DMS79 treated with DMSO at 0.1 percent for 48 hours (cell line): ENCODE results near the gene SSH2.
A peak's percentile ranks its signal among the peaks of the same experiment; 100 is the strongest.
"Not testable (repeated sequence)": the region's sequence is repeated elsewhere in the genome, so short reads cannot be mapped to it uniquely, and the experiment has no call there.

Experiments used
- DNase-seq: peaks from one replicate; lab custom pipeline; 2025; lab: John Stamatoyannopoulos, UW

SSH2 gene

GRCh38 chr17:29669266-29669665 is 260.8 kb downstream of the SSH2 start:
- no peak for DNase-seq

- no peak for DNase-seq
Measured at GRCh38 chr17:29667969-29668368, 262.1 kb downstream of the SSH2 start.

GRCh38 chr17:29665481-29665810 is 264.6 kb downstream of the SSH2 start:
- no peak for DNase-seq

DNA sequence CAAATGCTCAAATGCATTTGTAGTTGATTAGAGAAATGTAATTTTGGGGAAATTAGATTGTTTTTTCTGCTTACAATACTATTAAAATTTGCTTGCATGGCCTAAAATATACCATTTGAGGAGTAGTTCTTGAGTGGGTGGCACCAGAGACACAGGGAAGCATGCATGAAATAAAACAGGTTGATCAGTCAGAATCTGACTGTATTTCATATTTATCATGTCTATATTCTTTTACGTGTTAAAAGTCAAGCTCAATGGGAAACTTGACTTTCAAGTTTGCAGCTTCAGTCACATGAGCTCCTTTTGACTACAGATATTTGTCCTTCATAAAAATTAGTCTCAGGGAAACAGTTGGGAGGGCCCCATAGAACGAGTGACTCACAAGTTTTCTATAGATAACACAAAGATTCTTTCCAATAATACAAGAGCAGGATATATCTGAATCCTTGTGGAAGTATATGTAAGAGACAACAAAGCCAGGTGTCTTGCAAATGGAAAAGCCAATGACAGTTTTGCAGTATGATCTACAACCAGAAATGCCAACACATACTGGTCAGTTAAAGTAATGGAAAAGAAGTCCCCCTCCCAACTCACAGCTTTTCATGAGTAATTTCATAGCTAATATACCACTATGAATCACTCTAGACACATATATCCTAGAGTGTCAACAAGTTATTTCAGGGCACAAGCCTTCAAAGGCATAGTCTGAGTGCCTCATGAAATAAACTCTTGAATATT is 265.1 kb downstream of the SSH2 start:
- no peak for DNase-seq

GRCh38 chr17:29663155-29663554 is 266.9 kb downstream of the SSH2 start:
- DNase-seq: no peak

- DNase-seq: peak; percentile 45
Measured at GRCh38 chr17:29661213-29661612, 268.8 kb downstream of the SSH2 start.

DNA sequence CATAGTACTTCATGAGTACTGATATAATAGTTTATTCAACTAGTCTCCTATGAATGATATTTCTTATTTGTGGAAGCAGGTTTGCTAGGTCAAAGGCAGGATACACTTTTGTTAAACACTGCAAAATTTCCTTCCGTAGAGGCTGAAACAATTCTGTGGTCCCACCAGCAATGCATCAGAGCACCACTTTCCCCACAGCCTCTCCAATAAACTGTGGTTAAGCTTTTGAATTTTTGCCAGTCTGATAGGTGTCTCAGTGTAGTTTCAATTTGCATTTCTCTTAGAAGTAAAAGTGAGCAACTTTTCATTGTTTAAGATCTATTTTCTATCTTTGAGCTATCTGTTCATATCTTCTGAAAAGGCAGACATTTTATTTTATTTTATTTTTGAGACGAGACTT is 270.9 kb downstream of the SSH2 start:
- no peak for DNase-seq

- DNase-seq: no peak
Measured at GRCh38 chr17:29655323-29655722, 274.7 kb downstream of the SSH2 start.

GRCh38 chr17:29653995-29654714 is 275.9 kb downstream of the SSH2 start:
- no peak for DNase-seq

- DNase-seq: no peak
Measured at GRCh38 chr17:29652976-29653375, 277.1 kb downstream of the SSH2 start.

DNA sequence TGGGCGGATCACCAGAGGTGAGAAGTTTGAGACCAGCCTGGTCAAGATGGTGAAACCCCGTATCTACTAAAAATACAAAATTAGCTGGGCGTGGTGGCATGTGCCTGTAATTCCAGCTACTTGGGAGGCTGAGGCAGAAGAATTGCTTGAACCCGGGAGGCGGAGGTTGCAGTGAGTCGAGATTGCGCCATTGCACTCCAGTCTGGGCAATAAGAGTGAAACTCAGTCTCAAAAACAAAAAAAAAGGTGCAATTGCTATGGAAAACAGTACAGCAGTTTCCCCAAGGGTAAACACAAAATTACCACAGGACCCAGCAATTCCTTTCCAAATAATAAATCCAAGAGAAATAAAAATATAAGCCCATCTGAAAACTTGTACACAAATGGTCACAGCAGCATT is 278.1 kb downstream of the SSH2 start:
- DNase-seq: not testable (repeated sequence)

GRCh38 chr17:29650396-29650795 is 279.6 kb downstream of the SSH2 start:
- no peak for DNase-seq

DNA sequence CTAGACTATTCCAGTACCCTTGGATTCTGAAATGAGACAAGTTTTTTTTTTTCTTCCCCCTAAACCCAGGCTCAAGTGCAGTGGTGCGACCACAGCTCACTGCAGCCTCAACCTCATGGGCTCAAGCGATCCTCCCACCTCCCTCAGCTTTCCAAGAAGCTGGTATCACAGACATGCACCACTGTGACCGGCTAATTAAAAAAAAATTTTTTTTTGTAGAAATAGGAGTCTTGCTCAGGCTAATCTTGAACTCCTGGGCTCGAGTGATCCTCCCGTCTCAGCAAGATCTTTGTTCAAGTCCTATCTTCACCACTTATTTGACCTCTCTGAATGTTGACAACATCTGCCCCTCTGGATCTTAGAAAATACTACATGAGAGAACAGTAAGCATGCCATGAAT is 280.7 kb downstream of the SSH2 start:
- no peak for DNase-seq

- DNase-seq: no peak
Measured at GRCh38 chr17:29648005-29648404, 282.0 kb downstream of the SSH2 start.

DNA sequence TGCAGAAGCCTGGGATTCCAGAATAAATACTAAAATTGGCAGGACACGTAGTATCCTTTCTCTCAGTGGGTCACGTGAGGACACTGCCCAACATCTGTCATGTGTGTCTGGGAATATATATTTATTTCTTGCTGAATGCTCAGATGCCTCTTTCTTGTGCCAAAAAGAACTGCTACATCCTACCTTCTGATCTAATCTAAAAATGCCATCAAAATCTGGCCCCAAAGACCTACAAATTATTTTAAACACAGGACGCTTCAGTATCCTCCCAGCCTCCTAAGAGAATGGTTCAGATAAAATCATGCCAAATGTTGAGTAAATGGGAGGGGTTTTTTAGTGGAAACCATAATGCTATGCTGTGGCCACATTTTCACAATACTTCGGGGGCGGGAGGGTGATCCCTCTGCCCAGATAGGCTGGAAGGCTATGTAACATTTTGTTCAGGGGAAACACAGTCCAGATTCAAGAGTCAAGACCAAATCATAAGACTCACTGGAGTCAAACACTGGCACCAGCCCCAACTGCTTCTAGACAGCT is 284.4 kb downstream of the SSH2 start:
- no peak for DNase-seq

DNA sequence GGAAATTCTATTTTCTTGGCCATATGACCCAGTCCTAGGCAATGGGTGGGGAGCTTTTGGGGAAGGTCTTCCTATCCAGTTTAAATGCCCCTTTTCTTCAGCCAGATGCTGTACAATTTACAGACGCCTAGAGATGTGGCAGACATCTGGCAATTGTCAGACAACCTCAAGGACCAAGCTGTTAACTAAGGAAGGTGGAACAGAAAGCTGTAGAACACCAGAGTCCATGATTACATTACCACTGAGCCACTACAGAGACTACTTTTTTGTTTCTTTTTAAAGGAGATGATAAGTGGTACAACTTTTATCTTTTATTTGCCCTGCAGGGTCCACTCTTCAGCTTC is 286.2 kb downstream of the SSH2 start:
- no peak for DNase-seq

DNA sequence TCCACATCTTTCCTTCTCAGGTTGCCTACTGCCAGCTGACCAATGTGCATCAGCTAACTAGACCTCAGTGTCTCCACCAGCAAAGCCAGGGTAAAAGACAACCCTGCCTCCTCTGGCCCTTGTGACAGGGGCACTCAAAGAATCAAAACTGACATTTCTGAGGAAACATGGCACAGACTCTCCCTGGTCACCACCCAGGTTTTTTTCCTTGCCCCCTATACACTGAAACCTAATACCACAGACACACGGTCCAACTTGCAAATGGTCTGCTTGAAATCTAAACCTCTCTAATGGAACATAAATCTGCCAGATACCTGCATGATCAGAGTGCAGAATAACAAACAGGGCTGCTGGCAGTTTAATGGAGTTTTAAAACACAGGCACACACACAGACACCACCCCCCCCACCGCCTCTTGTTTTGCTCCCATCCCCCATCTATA is 287.8 kb downstream of the SSH2 start:
- peak; percentile 58 for DNase-seq

DNA sequence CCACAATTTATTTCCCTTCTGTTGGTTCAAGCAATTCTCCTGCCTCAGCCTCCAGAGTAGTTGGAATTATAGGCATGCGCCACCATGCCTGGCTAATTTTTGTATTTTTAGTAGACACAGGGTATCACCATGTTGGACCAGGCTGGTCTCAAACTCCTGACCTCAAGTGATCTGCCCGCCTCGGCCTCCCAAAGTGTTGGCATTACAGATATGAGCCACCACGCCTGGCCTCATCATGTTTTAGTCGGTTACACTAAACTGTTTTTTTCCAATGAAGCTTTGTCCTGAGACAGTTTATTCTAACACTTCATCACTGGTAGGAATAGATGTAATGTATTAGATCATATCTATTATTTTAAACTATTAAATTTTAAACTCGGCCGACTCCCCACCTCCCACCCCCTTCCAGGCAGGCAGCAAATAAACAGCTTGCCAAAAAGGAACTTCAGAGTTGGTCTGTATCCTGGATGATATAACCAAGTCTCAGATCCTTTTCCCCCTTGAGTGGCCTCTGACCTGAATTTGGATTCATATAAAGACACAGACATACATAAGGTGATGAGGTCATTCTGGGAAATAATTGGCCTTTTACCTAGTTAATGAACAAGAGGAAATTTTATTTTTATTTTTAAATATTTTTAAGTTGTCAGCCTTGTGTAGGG is 288.9 kb downstream of the SSH2 start:
- no peak for DNase-seq

- DNase-seq: no peak
Measured at GRCh38 chr17:29640413-29640812, 289.6 kb downstream of the SSH2 start.

GRCh38 chr17:29633886-29634285 is 296.1 kb downstream of the SSH2 start:
- no peak for DNase-seq

DNA sequence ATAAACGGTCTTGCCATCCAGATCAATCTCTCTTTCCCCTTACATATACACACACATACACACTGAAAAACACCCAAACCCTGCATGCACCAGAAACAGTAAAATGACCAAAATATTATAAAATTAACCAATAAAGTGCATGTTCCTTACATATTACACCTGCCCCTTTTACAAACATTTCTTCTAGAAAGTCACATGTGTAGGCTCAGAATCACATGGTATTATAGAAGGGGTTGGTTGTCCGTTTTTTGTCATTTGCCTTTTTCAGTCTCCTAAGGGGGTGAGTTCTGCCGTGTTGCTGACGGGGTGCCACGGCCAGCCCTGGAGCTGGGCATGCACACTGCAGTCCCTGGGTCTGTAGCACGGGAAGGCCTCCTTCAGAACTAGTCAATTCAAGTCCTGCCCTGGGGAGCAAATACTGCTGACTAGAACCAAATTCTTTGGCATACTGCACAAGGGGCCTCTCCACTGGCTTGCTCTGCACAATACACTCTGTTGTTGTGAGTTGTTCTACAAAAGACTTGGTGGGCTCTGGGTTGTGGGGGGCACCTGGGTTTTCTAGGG is 299.3 kb downstream of the SSH2 start:
- DNase-seq: no peak

DNA sequence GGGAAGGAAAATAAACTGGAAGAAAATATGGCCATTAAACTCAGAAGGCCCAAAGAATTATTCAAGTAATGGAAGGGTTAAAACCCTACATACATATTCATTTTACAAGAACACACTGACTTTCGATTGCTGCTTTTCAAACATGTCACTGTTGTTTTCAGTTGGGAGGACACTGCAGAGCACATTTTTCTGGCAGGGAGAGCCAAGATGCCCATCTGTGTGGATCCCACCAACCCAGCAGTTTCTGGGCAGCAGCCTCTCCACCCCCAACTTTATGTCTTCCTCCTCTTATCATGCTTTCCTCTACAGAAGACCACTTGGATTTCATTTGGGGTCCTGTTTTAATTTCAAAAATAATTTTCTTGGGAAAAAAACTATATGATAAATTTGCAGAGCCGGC is 300.2 kb downstream of the SSH2 start:
- DNase-seq: no peak

GRCh38 chr17:29628644-29629043 is 301.4 kb downstream of the SSH2 start:
- DNase-seq: peak; percentile 76
